D721Med (cell line): ENCODE data around the gene MRAS.
A peak's percentile ranks its signal among the peaks of the same experiment; 100 is the strongest.
"Not testable (repeated sequence)": the region's sequence is repeated elsewhere in the genome, so short reads cannot be mapped to it uniquely, and the experiment has no call there.

Source experiments
- DNase-seq: peaks from one replicate; pipeline ENCODE4 v3.0.0; 2011; ENCODE audit warnings: low spot score; ENCODE audit not compliant: insufficient read length
- FAIRE-seq: peaks from 2 replicates; lab custom pipeline; 2011; peaks lifted over from hg19 to GRCh38; lab: Jason Lieb, UNC
- TF ChIP-seq, protein P1 (sequence below): IDR thresholded peaks from 2 replicates; pipeline ENCODE4 v1.5.1; 2012; ENCODE audit warnings: mild to moderate bottlenecking, control low read depth; ENCODE audit not compliant: insufficient read depth; ENCODE audit errors: missing control alignments

The MRAS gene

DNA sequence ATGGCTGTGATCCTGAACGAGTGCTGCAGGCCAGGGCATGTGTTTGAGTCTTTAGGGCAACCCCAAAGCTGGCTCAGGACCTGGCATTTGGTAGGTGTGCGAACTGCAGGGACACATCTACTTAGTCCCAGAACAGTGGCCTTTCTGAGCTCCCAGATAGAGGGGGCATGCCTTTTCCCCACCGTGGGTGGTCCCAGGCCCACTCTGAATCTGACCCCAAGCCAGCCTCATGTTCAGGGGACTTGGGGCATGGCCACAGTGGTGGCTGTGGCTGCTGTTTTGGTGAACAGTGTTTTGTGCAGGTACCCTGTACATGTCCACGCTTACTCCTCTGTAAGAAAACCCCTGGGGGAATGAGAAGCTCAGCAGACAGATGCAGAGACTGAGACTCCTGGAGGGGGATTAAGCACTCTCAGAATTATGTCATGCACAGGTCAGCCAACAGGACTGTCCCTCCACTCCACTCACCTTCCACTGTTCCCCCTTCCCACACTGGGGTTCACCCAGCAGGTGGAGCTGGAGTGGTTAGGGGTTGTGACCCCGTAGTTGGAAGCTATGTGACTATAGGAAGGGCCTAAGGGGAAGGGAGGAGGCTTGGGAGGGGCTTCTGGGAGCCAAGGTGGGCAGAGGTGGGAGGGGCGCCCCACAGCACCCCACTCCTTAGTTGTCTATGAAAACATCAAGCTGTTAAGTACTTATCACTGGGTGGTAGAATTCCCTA is 102.5 kb downstream of the MRAS start:
- FAIRE-seq, result no peak
- TF ChIP-seq, protein P1, sequence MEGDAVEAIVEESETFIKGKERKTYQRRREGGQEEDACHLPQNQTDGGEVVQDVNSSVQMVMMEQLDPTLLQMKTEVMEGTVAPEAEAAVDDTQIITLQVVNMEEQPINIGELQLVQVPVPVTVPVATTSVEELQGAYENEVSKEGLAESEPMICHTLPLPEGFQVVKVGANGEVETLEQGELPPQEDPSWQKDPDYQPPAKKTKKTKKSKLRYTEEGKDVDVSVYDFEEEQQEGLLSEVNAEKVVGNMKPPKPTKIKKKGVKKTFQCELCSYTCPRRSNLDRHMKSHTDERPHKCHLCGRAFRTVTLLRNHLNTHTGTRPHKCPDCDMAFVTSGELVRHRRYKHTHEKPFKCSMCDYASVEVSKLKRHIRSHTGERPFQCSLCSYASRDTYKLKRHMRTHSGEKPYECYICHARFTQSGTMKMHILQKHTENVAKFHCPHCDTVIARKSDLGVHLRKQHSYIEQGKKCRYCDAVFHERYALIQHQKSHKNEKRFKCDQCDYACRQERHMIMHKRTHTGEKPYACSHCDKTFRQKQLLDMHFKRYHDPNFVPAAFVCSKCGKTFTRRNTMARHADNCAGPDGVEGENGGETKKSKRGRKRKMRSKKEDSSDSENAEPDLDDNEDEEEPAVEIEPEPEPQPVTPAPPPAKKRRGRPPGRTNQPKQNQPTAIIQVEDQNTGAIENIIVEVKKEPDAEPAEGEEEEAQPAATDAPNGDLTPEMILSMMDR, result no peak
- DNase-seq, result peak; percentile 51

DNA sequence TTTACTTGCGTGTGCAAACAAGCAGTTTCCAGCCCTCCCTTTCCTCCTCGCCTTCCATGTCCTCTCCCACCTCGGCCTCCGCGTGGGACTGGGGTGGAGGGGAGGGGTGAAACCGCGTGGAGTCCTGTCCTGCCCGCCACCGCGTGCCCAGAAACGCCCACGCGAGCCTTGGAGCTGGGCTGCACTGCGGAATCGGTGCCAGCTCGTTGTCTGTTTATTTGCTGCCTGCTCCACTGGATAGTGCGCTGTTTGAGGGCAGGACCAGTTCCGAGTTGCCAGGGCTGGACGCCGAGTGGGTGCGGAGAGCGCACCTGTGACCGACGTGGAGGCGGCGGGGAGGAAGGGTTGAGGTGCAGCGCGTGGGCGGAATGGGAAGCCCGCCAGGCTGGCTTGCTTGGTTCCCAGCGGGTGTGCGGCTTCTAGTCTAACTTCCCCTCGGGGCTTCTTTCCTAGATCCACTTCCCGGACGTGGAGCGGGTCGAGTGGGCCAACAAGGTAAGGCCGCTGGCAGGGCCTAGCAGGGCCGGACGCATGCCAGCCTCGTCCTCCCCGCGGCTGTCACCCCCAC is 103.3 kb downstream of the MRAS start:
- FAIRE-seq (no peak), DNase-seq (no peak)
- TF ChIP-seq, protein P1, result no peak

DNA sequence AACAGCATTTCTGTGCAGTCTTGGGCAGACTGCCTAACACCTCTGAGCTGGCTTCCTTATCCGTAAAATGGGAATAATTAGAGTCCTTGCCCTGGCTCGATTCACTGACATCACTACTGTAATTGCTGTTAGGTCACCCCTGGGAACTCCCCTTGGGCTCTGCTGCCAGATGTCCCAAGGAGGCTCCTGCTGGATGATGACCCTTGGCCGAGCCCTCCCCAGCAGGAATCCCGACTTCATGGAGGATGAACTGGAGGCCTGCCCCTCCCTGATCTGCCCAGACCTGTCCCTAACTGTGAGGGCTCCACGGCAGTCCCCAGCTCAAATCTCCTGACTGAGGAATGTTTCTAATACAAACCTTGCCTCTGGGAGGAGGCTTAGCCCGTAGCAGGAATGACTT is 104.1 kb downstream of the MRAS start:
- TF ChIP-seq, protein P1, result no peak
- FAIRE-seq, result no peak
- DNase-seq, result no peak

DNA sequence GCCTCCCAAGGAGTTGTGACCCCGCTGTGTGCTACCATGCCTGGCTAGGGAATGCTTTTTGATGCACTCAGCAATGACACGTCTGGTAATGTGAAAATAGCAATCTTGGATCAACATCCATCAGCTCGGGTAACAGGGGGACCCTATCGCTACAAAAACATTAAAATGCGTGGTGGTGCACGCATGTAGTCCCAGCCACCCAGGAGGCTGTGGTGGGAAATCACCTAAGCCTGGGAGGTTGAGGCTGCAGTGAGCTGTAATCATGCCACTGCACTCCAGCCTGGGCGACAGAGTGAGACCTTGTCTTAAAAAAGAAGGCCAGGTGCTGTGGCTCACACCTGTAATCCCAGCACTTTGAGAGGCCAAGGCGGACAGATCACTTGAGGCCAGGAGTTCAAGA is 105.6 kb downstream of the MRAS start:
- not testable (repeated sequence) for DNase-seq, FAIRE-seq
